HepG2 (cell line): ENCODE results near the gene GIN1. TPM values are rescaled to one million over a fixed set of nuclear protein-coding genes. Genes with fewer than 3 reads are reported as not detected.

Experiments used
- ARHGAP35 ChIP-seq: sonication (generic); formaldehyde crosslinking; IDR thresholded peaks from 2 replicates; pipeline ENCODE4 v1.9.0; 2022; ENCODE audit warnings: mild to moderate bottlenecking, inconsistent platforms, moderate library complexity, missing genetic modification reagents, borderline replicate concordance
- ASH2L ChIP-seq: fragments of 300-600, 200-600 bp; sonication (generic); IDR thresholded peaks from 2 replicates; pipeline ENCODE4 v1.7.0; 2017; ENCODE audit warnings: low read depth, mild to moderate bottlenecking, moderate library complexity, mixed read lengths, low read length; ENCODE audit not compliant: insufficient read length
- GTF3A ChIP-seq: sonication (generic); formaldehyde crosslinking; conservative IDR thresholded peaks from 2 replicates; pipeline ENCODE4 v1.4.0; 2020; ENCODE audit warnings: mild to moderate bottlenecking, missing genetic modification reagents
- HIVEP1 ChIP-seq: sonication (generic); formaldehyde crosslinking; IDR thresholded peaks from 2 replicates; pipeline ENCODE4 v1.4.0; 2020; ENCODE audit warnings: mild to moderate bottlenecking, missing genetic modification reagents
- KDM1A ChIP-seq: IDR thresholded peaks from 2 replicates; pipeline ENCODE4 v1.6.1; 2016; ENCODE audit warnings: missing compliant biosample characterization
- KDM6A ChIP-seq: IDR thresholded peaks from 2 replicates; pipeline ENCODE4 v1.6.1; 2016; ENCODE audit warnings: low read depth
- MTF1 ChIP-seq: sonication (generic); formaldehyde crosslinking; IDR thresholded peaks from 2 replicates; pipeline ENCODE4 v1.5.0; 2020; ENCODE audit warnings: missing genetic modification reagents
- NAIF1 ChIP-seq: sonication (generic); formaldehyde crosslinking; IDR thresholded peaks from 2 replicates; pipeline ENCODE4 v1.5.0; 2020; ENCODE audit warnings: mild to moderate bottlenecking, missing genetic modification reagents, borderline replicate concordance
- POGZ ChIP-seq: sonication (generic); formaldehyde crosslinking; IDR thresholded peaks from 2 replicates; pipeline ENCODE4 v1.4.0; 2020; ENCODE audit warnings: mild to moderate bottlenecking, missing genetic modification reagents
- RFX3 ChIP-seq: IDR thresholded peaks from 2 replicates; pipeline ENCODE4 v1.6.1; 2016; ENCODE audit warnings: missing biosample characterization, missing genetic modification reagents
- STAG1 ChIP-seq: sonication (generic); formaldehyde crosslinking; IDR thresholded peaks from 2 replicates; pipeline ENCODE4 v1.4.0; 2020; ENCODE audit warnings: missing genetic modification reagents
- SUZ12 ChIP-seq: fragments of 150-350 bp; IDR thresholded peaks from 2 replicates; pipeline ENCODE4 v1.6.1; 2014; ENCODE audit warnings: low read depth, low read length
- TEAD3 ChIP-seq: optimal IDR thresholded peaks from 2 replicates; pipeline ENCODE3; 2016; ENCODE audit warnings: borderline replicate concordance
- ZBTB38 ChIP-seq: sonication (generic); formaldehyde crosslinking; IDR thresholded peaks from 2 replicates; pipeline ENCODE4 v1.5.1; 2020; ENCODE audit warnings: mild to moderate bottlenecking, missing genetic modification reagents
- ZEB1 ChIP-seq: IDR thresholded peaks from 2 replicates; pipeline ENCODE4 v1.6.1; 2012; ENCODE audit warnings: mild to moderate bottlenecking, low read depth, inconsistent platforms; ENCODE audit not compliant: insufficient replicate concordance
- ZKSCAN8 ChIP-seq: IDR thresholded peaks from 2 replicates; pipeline ENCODE4 v1.6.1; 2016; ENCODE audit warnings: borderline replicate concordance, missing genetic modification reagents, missing compliant biosample characterization
- ZNF33B ChIP-seq: sonication (generic); formaldehyde crosslinking; IDR thresholded peaks from 2 replicates; pipeline ENCODE4 v1.5.1; 2020; ENCODE audit warnings: mild to moderate bottlenecking, missing genetic modification reagents
- ZNF558 ChIP-seq: sonication (generic); formaldehyde crosslinking; IDR thresholded peaks from 2 replicates; pipeline ENCODE4 v1.9.0; 2022; ENCODE audit warnings: mild to moderate bottlenecking, missing genetic modification reagents, borderline replicate concordance
- ZNF562 ChIP-seq: sonication (generic); formaldehyde crosslinking; IDR thresholded peaks from 2 replicates; pipeline ENCODE4 v1.8.0; 2022; ENCODE audit warnings: missing genetic modification reagents, borderline replicate concordance
- ZNF660 ChIP-seq: sonication (generic); formaldehyde crosslinking; IDR thresholded peaks from 2 replicates; pipeline ENCODE4 v1.5.1; 2020; ENCODE audit warnings: mild to moderate bottlenecking, low read depth, missing genetic modification reagents, borderline replicate concordance
- ZNF776 ChIP-seq: sonication (generic); formaldehyde crosslinking; IDR thresholded peaks from 2 replicates; pipeline ENCODE4 v1.4.0; 2020; ENCODE audit warnings: mild to moderate bottlenecking, missing genetic modification reagents
- polyA plus RNA-seq, 8 experiments: library from polyadenylated mRNA; depleted of rRNA in 3 of 8; stranded (reverse) in 7 of 8; unstranded in 1 of 8; fragments of >200 nt; fragmentation: Illumina TruSeq in 4 of 8; extraction: Trizol in 4 of 8; gene quantifications; 2 replicates each; pipeline versions ENCODE4 v1.2.1 to v1.2.3, GENCODE V29; 2011 to 2016; ENCODE audit warnings: low read depth in 4 of 8, missing spikeins in 1 of 8, mixed read lengths in 1 of 8; ENCODE audit not compliant: insufficient read depth in 1 of 8
- total RNA-seq, 5 experiments: library from RNA; depleted of rRNA; stranded (reverse); fragments of >200 nt; fragmentation: Illumina TruSeq; extraction: Trizol; gene quantifications; 2 replicates each; pipeline ENCODE4 v1.2.3, GENCODE V29; 2016; ENCODE audit warnings: low read depth in 1 of 5
- TF ChIP-seq, protein P1 (sequence below): IDR thresholded peaks from 2 replicates; pipeline ENCODE4 v1.6.1; 2012; ENCODE audit warnings: low read depth, low read length, improper control_type of control experiment
- TF ChIP-seq, protein P2 (sequence below): sonication (generic); formaldehyde crosslinking; IDR thresholded peaks from 2 replicates; pipeline ENCODE4 v1.5.1; 2020; ENCODE audit warnings: missing genetic modification reagents, mild to moderate bottlenecking, borderline replicate concordance
- TF ChIP-seq, protein P3 (sequence below): sonication (generic); formaldehyde crosslinking; IDR thresholded peaks from 2 replicates; pipeline ENCODE4 v1.9.0; 2022; ENCODE audit warnings: missing genetic modification reagents, mild to moderate bottlenecking, borderline replicate concordance

The GIN1 gene
- total and polyA plus RNA-seq, 2 of the 13 experiments (the other 11 are each of a cell fraction or from before 2014, with no cell fraction given): 1.7 to 7.7 TPM

DNA sequence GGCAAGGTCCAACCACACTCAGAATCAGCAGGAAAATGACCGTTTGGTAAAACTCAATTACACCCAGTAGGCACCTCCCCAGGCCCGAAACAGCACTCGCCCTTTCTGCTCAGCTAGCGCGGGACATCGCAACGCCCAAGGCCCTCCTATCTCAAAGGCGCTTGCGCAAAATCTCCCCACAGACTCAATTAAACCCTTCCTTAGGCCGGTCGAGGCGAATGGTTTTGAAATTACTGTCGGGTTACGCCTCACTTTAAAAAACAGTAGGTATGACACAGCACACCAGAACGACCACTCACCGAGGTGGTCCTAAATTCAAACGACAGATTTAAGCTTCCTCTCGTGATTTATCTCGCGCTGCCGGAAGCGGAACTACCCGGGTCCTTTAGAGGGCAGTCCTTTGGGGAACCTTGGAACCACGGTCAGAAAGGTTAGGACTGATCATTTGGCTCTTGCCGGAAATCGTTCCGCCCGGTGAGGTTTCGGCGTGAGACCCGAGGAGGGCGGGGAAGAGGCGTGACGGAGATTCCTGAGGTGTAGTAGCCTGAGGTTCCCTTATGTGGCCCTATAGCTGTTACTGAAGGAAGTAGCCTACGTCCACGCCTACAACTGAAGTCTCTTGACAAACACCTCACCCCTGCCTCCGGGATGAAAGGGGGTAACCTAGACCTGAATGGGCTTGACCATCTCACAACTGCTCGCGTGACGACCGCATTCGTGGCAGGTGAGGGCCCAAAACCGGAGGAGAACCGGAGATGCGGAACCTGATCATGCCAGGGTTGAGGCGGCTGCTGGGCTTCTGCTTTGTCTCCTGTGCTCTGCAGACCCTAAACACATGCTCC, at the start of gene GIN1, which contains the start of gene PPIP5K2 (continued):
- no peak for TF ChIP-seq KDM1A (CRISPR knock-in tag)
- 0 out of 2 replicates have a peak, but pooled peaks have one; percentile 29 for TF ChIP-seq ZNF558 (CRISPR knock-in tag)
- peak; percentile 98 for TF ChIP-seq POGZ (CRISPR knock-in tag)
- TF ChIP-seq ZNF33B: no peak; the same call in 1 of the 2 replicates
- no peak for TF ChIP-seq ZEB1
- TF ChIP-seq, protein P1, sequence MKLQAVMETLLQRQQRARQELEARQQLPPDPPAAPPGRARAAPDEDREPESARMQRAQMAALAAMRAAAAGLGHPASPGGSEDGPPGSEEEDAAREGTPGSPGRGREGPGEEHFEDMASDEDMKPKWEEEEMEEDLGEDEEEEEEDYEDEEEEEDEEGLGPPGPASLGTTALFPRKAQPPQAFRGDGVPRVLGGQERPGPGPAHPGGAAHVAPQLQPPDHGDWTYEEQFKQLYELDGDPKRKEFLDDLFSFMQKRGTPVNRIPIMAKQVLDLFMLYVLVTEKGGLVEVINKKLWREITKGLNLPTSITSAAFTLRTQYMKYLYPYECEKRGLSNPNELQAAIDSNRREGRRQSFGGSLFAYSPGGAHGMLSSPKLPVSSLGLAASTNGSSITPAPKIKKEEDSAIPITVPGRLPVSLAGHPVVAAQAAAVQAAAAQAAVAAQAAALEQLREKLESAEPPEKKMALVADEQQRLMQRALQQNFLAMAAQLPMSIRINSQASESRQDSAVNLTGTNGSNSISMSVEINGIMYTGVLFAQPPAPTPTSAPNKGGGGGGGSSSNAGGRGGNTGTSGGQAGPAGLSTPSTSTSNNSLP: peak; percentile 53; the same call in 1 of the 2 replicates
- TF ChIP-seq KDM6A (CRISPR knock-in tag): no peak
- TF ChIP-seq STAG1: no peak
- no peak for TF ChIP-seq MTF1
- TF ChIP-seq GTF3A (CRISPR knock-in tag): no peak; the same call in 1 of the 2 replicates
- TF ChIP-seq HIVEP1 (CRISPR knock-in tag): peak; percentile 79
- TF ChIP-seq ASH2L: peak; percentile 98
- TF ChIP-seq ARHGAP35: no peak
- TF ChIP-seq NAIF1 (CRISPR knock-in tag): peak; percentile 70; the same call in 1 of the 2 replicates
- TF ChIP-seq TEAD3 (CRISPR knock-in tag): peak; percentile 72
- TF ChIP-seq, protein P2, sequence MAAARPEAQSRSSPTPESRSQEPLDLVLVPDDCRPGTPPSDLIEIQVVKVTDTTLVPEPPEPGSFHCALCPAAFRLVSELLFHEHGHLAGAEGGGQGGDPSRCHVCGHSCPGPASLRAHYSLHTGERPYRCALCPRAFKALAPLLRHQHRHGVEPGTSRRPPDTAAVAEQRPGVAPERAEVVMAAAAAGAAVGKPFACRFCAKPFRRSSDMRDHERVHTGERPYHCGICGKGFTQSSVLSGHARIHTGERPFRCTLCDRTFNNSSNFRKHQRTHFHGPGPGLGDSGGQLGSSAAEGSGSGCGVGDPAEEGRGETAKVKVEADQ (CRISPR knock-in tag): peak; percentile 90; the same call in 1 of the 2 replicates
- no peak; the same call in 1 of the 2 replicates for TF ChIP-seq ZNF562 (CRISPR knock-in tag)
- no peak for TF ChIP-seq RFX3 (CRISPR knock-in tag)
- no peak for TF ChIP-seq SUZ12
- 0 out of 2 replicates have a peak, but pooled peaks have one; percentile 16 for TF ChIP-seq ZNF776 (CRISPR knock-in tag)
- TF ChIP-seq ZBTB38: no peak
- TF ChIP-seq, protein P3, sequence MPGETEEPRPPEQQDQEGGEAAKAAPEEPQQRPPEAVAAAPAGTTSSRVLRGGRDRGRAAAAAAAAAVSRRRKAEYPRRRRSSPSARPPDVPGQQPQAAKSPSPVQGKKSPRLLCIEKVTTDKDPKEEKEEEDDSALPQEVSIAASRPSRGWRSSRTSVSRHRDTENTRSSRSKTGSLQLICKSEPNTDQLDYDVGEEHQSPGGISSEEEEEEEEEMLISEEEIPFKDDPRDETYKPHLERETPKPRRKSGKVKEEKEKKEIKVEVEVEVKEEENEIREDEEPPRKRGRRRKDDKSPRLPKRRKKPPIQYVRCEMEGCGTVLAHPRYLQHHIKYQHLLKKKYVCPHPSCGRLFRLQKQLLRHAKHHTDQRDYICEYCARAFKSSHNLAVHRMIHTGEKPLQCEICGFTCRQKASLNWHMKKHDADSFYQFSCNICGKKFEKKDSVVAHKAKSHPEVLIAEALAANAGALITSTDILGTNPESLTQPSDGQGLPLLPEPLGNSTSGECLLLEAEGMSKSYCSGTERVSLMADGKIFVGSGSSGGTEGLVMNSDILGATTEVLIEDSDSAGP (CRISPR knock-in tag): peak; percentile 93
- no peak for TF ChIP-seq ZNF660 (CRISPR knock-in tag)
- peak; percentile 31; the same call in 1 of the 2 replicates for TF ChIP-seq ZKSCAN8
